Smooth muscle cell (in vitro differentiated cells): ENCODE measurements around the gene MANSC1. TPM values are rescaled to one million over a fixed set of nuclear protein-coding genes. Genes with fewer than 3 reads are reported as not detected.
A peak's percentile ranks its signal among the peaks of the same experiment; 100 is the strongest.

Experiments used
- DNase-seq: peaks from one replicate; lab custom pipeline; 2025; ENCODE audit not compliant: unreplicated experiment; lab: John Stamatoyannopoulos, UW
- H2AFZ ChIP-seq: fragments of 200-600 bp; sonication (generic); 2 replicates; pipeline ENCODE4 v1.6.0; 2016; ENCODE audit warnings: antibody characterized with exemption, low read depth, mild to moderate bottlenecking
- H3F3A ChIP-seq: fragments of 200-600 bp; sonication (generic); 2 replicates; pipeline ENCODE4 v1.6.0; 2017; ENCODE audit warnings: antibody characterized with exemption, low read depth
- H3K27ac ChIP-seq: fragments of 200-600 bp; sonication (generic); 2 replicates; pipeline ENCODE4 v1.5.1; 2016; ENCODE audit warnings: low read depth, mild to moderate bottlenecking
- H3K27me3 ChIP-seq: fragments of 200-600 bp; sonication (generic); 2 replicates; pipeline ENCODE4 v1.6.1; 2016; ENCODE audit warnings: low read depth, mild to moderate bottlenecking
- H3K36me3 ChIP-seq: fragments of 200-600 bp; sonication (generic); 2 replicates; pipeline ENCODE4 v1.5.1; 2016; ENCODE audit warnings: low read depth
- H3K4me1 ChIP-seq: fragments of 200-600 bp; sonication (generic); 2 replicates; pipeline ENCODE4 v1.5.1; 2016; ENCODE audit warnings: low read depth
- H3K4me2 ChIP-seq: fragments of 200-600 bp; sonication (generic); 2 replicates; pipeline ENCODE4 v1.6.0; 2016; ENCODE audit warnings: mild to moderate bottlenecking
- H3K4me3 ChIP-seq: fragments of 200-600 bp; sonication (generic); 2 replicates; pipeline ENCODE4 v1.5.1; 2016; ENCODE audit warnings: mild to moderate bottlenecking
- H3K79me2 ChIP-seq: fragments of 200-600 bp; sonication (generic); 2 replicates; pipeline ENCODE4 v1.6.0; 2016; ENCODE audit warnings: low read depth, mild to moderate bottlenecking
- H3K9ac ChIP-seq: fragments of 200-600 bp; sonication (generic); 2 replicates; pipeline ENCODE4 v1.6.0; 2016; ENCODE audit warnings: low read depth
- H3K9me3 ChIP-seq: fragments of 200-600 bp; sonication (generic); replicated peaks from 2 replicates; pipeline ENCODE4 v1.5.1; 2016; ENCODE audit warnings: low read depth
- H4K20me1 ChIP-seq: fragments of 200-600 bp; sonication (generic); 2 replicates; pipeline ENCODE4 v1.6.0; 2016; ENCODE audit warnings: low read depth
- CTCF ChIP-seq: fragments of 200-600 bp; sonication (generic); IDR thresholded peaks from 2 replicates; pipeline ENCODE4 v1.5.1; 2017; ENCODE audit warnings: borderline replicate concordance, mild to moderate bottlenecking, antibody characterized with exemption; ENCODE audit not compliant: insufficient read depth, poor library complexity, severe bottlenecking
- WGBS: methylation state at CpG from one replicate; pipeline ENCODE4 v1.1.7; 2016; ENCODE audit warnings: low lambda C conversion rate; 5-methylcytosine and 5-hydroxymethylcytosine counted together
- polyA plus RNA-seq: library from polyadenylated mRNA; unstranded; fragments of >200 nt; fragmentation: Nextera tagmentation; extraction: Ambion mirVana; gene quantifications from 2 replicates; pipeline ENCODE4 v1.2.1, GENCODE V29; 2016
- total RNA-seq: library from RNA; depleted of rRNA; stranded (reverse); fragments of >200 nt; gene quantifications from 2 replicates; pipeline ENCODE4 v1.2.3, GENCODE V29; 2014

Gene MANSC1
- total and polyA plus RNA-seq, 2 experiments from 2014 or later, result 0.09 to 5.1 TPM

- Histone ChIP-seq H3K36me3 (no peaks in the 10 kb centered on the region), H4K20me1 (no peaks in the 10 kb centered on the region)
These were observed 22.2 kb downstream of the MANSC1 start for GRCh38 chr12:12327802-12328201.

GRCh38 chr12:12326262-12326661 is 23.8 kb downstream of the MANSC1 start:
- no peak overlapping the region for H2AFZ ChIP-seq
- no peaks in the 10 kb centered on the region for H3F3A ChIP-seq
- H3K4me3 ChIP-seq, result no peak overlapping the region
- no peak overlapping the region for H3K27ac ChIP-seq
- no peaks in the 10 kb centered on the region for H3K27me3 ChIP-seq
- no peak for TF ChIP-seq CTCF
- no peak overlapping the region for H3K4me2 ChIP-seq
- WGBS, result 94% methylated on average over 3 of the region's 3 CpGs
- peaks cover under 1% of the 10 kb centered on the region for H3K4me1 ChIP-seq
- no peaks in the 10 kb centered on the region for H3K9me3 ChIP-seq
- DNase-seq, result no peak
- no peaks in the 10 kb centered on the region for H3K79me2 ChIP-seq
- no peak overlapping the region for H3K9ac ChIP-seq
- no peaks in the 10 kb centered on the region for H4K20me1 ChIP-seq
- no peaks in the 10 kb centered on the region for H3K36me3 ChIP-seq

More at GRCh38 chr12:12327802-12328201, 22.2 kb downstream of the MANSC1 start:
- Histone ChIP-seq H2AFZ (no peak overlapping the region), H3K9me3 (no peaks in the 10 kb centered on the region), H3K4me3 (no peak overlapping the region), H3K4me2 (no peak overlapping the region), H3K4me1 (peaks cover 5% of the 10 kb centered on the region), H3F3A (no peaks in the 10 kb centered on the region), H3K9ac (no peak overlapping the region), H3K27me3 (no peaks in the 10 kb centered on the region), H3K79me2 (no peaks in the 10 kb centered on the region), H3K27ac (no peak overlapping the region)
- 0% methylated on average over 1 of the region's 1 CpG for WGBS
- TF ChIP-seq CTCF, result peak; percentile 64
- no peak for DNase-seq

- no peak overlapping the region for H3K9ac ChIP-seq
- no peaks in the 10 kb centered on the region for H3K9me3 ChIP-seq
- H3F3A ChIP-seq, result no peaks in the 10 kb centered on the region
- no peaks in the 10 kb centered on the region for H3K79me2 ChIP-seq
- H3K4me3 ChIP-seq, result no peak overlapping the region
- no peaks in the 10 kb centered on the region for H4K20me1 ChIP-seq
- no peaks in the 10 kb centered on the region for H3K36me3 ChIP-seq
- DNase-seq, result no peak
- H2AFZ ChIP-seq, result no peak overlapping the region
- no peak overlapping the region for H3K27ac ChIP-seq
- no peak for TF ChIP-seq CTCF
- H3K4me1 ChIP-seq, result no peaks in the 10 kb centered on the region
- 81% methylated on average over 9 of the region's 9 CpGs for WGBS
- no peak overlapping the region for H3K4me2 ChIP-seq
- H3K27me3 ChIP-seq, result no peaks in the 10 kb centered on the region
These were observed 26.5 kb downstream of the MANSC1 start for GRCh38 chr12:12323591-12323990.

- Histone ChIP-seq H3K27ac (no peak overlapping the region), H4K20me1 (no peaks in the 10 kb centered on the region), H3K79me2 (no peaks in the 10 kb centered on the region), H3K36me3 (no peaks in the 10 kb centered on the region), H3K27me3 (no peaks in the 10 kb centered on the region), H3K9ac (no peak overlapping the region), H3K4me2 (no peak overlapping the region), H2AFZ (no peak overlapping the region), H3K4me3 (no peak overlapping the region), H3K4me1 (no peaks in the 10 kb centered on the region), H3F3A (no peaks in the 10 kb centered on the region), H3K9me3 (no peaks in the 10 kb centered on the region)
- no peak for DNase-seq
- no peak for TF ChIP-seq CTCF
- 95% methylated on average over 3 of the region's 4 CpGs for WGBS
These were observed 26.9 kb downstream of the MANSC1 start for GRCh38 chr12:12323118-12323517.
